B cell (primary cell): ENCODE results near the gene CRTC2. TPM values are rescaled to one million over a fixed set of nuclear protein-coding genes. Genes with fewer than 3 reads are reported as not detected.

Source experiments
- ATAC-seq: fragments of 200-7000 bp; cut with Tn5 transposase; one replicate; pipeline ENCODE4 v1.10.0; 2021; ENCODE audit warnings: low read depth, mild to moderate bottlenecking, moderate number of reproducible peaks, moderate library complexity
- CTCF ChIA-PET: fragments of 350-600 bp; sonication (Branson Sonifier 250); formaldehyde crosslinking; loops from one replicate; lab custom pipeline; 2021; ENCODE audit warnings: antibody characterized with exemption, inconsistent platforms; lab: Charles Lee
- POLR2A ChIA-PET: fragments of 350-600 bp; sonication (Branson Sonifier 250); formaldehyde crosslinking; loops from one replicate; lab custom pipeline; 2021; ENCODE audit warnings: antibody characterized with exemption; lab: Charles Lee
- DNase-seq: peaks from one replicate; pipeline ENCODE4 v3.0.0; 2013
- H2AFZ ChIP-seq: 2 replicates; pipeline ENCODE4 v1.6.1; 2012; ENCODE audit warnings: mild to moderate bottlenecking, low read depth, low read length; ENCODE audit not compliant: insufficient read depth, poor library complexity, severe bottlenecking
- H3K27ac ChIP-seq, 2 donors: 1 replicate in 1 of 2; 2 replicates in 1 of 2; pipeline ENCODE4 v1.5.1; 2012 to 2013; ENCODE audit warnings: low read length in 2 of 2, mild to moderate bottlenecking in 2 of 2, moderate library complexity in 1 of 2
- H3K27me3 ChIP-seq, 4 experiments: fragments of 200-600 bp in 1 of 4; sonication (generic) in 1 of 4; replicated peaks in 1 of 4; 1 replicate in 2 of 4; 2 replicates in 2 of 4; pipeline versions ENCODE4 v1.6.1 to v1.7.0; 2013 to 2016; ENCODE audit warnings: low read length in 3 of 4, mild to moderate bottlenecking in 2 of 4, mixed read lengths in 1 of 4, moderate library complexity in 1 of 4; ENCODE audit not compliant: insufficient read depth in 4 of 4, control insufficient read depth in 3 of 4; ENCODE audit errors: control extremely low read depth in 1 of 4
- H3K36me3 ChIP-seq, 2 experiments: replicated peaks in 1 of 2; 1 replicate in 1 of 2; 2 replicates in 1 of 2; pipeline versions ENCODE4 v1.6.1 to v1.7.1; 2013; ENCODE audit warnings: low read length in 1 of 2; ENCODE audit not compliant: insufficient read depth in 2 of 2, control insufficient read depth in 1 of 2; ENCODE audit errors: control extremely low read depth in 1 of 2, extremely low read depth in 1 of 2
- H3K4me1 ChIP-seq, 2 donors: fragments of 200-600 bp in 1 of 2; sonication (generic) in 1 of 2; 1 replicate in 1 of 2; 2 replicates in 1 of 2; pipeline versions ENCODE4 v1.5.1 to v1.6.1; 2013 to 2017; ENCODE audit warnings: low read length in 2 of 2; ENCODE audit not compliant: control insufficient read depth in 2 of 2, insufficient read depth in 2 of 2
- H3K4me2 ChIP-seq: replicated peaks from 2 replicates; pipeline ENCODE3; 2012; ENCODE audit warnings: mild to moderate bottlenecking, low read depth, low read length; ENCODE audit not compliant: poor library complexity, severe bottlenecking
- H3K4me3 ChIP-seq, 5 experiments: fragments of 200-600 bp in 1 of 5; sonication (generic) in 1 of 5; 1 replicate in 3 of 5; 2 replicates in 2 of 5; pipeline versions ENCODE4 v1.5.1 to v1.7.0; 2011 to 2016; ENCODE audit warnings: low read length in 4 of 5, mild to moderate bottlenecking in 4 of 5, low read depth in 2 of 5, control low read depth in 1 of 5, moderate library complexity in 1 of 5; ENCODE audit not compliant: insufficient read depth in 1 of 5; ENCODE audit errors: control extremely low read depth in 1 of 5, extremely low read depth in 1 of 5
- H3K79me2 ChIP-seq: fragments of 200-600 bp; sonication (generic); one replicate; pipeline ENCODE4 v1.6.0; 2016; ENCODE audit warnings: low read length; ENCODE audit not compliant: control insufficient read depth, insufficient read depth
- H3K9ac ChIP-seq: fragments of 200-600 bp; sonication (generic); 2 replicates; pipeline ENCODE4 v1.6.1; 2017; ENCODE audit warnings: mild to moderate bottlenecking, low read length, moderate library complexity
- H3K9me3 ChIP-seq, 3 donors: one replicate each; pipeline versions ENCODE4 v1.6.1 to v1.7.1; 2013; ENCODE audit warnings: low read length in 2 of 3; ENCODE audit not compliant: control insufficient read depth in 2 of 3, insufficient read depth in 1 of 3; ENCODE audit errors: control extremely low read depth in 1 of 3
- H4K20me1 ChIP-seq: 2 replicates; pipeline ENCODE4 v1.6.0; 2012; ENCODE audit warnings: mild to moderate bottlenecking, low read length; ENCODE audit not compliant: insufficient read depth, control insufficient read depth, poor library complexity, severe bottlenecking
- H3K27ac Mint-ChIP-seq: one replicate; pipeline ENCODE4 v1.8.0; 2021; ENCODE audit warnings: mixed read lengths
- H3K27me3 Mint-ChIP-seq: one replicate; pipeline ENCODE4 v1.8.0; 2021; ENCODE audit warnings: mixed read lengths
- H3K4me1 Mint-ChIP-seq: one replicate; pipeline ENCODE4 v1.8.0; 2021; ENCODE audit warnings: mixed read lengths
- H3K4me3 Mint-ChIP-seq: one replicate; pipeline ENCODE4 v1.8.0; 2021; ENCODE audit warnings: mixed read lengths
- H3K9me3 Mint-ChIP-seq: one replicate; pipeline ENCODE4 v1.8.0; 2022; ENCODE audit warnings: mixed read lengths; ENCODE audit not compliant: insufficient read depth
- CTCF ChIP-seq: fragments of 200-600 bp; IDR thresholded peaks from one replicate; pipeline ENCODE4 v1.8.0; 2022; ENCODE audit warnings: antibody characterized with exemption, mild to moderate bottlenecking
- EZH2 ChIP-seq: IDR thresholded peaks from 2 replicates; pipeline ENCODE4 v1.6.1; 2012; ENCODE audit warnings: borderline replicate concordance, low read depth, mild to moderate bottlenecking, moderate library complexity, low read length; ENCODE audit not compliant: insufficient read depth, poor library complexity, severe bottlenecking
- WGBS: methylation state at CpG from one replicate; pipeline ENCODE4 v1.1.5; 2013; ENCODE audit warnings: missing lambda C conversion rate; ENCODE audit not compliant: insufficient coverage; 5-methylcytosine and 5-hydroxymethylcytosine counted together
- intact Hi-C: fragments of 100-400 bp; cut with micrococcal nuclease; formaldehyde crosslinking; loops from one replicate; pipeline ENCODE4 v1.10.0; 2022
- polyA plus RNA-seq: library from polyadenylated mRNA; depleted of rRNA; stranded (reverse); fragments of >200 nt; gene quantifications from 2 replicates; pipeline ENCODE4 v1.2.3, GENCODE V29; 2012
- total RNA-seq, 2 donors: library from RNA; stranded (reverse); fragments of 120-200 nt in 1 of 2; gene quantifications; 1 replicate in 1 of 2; 2 replicates in 1 of 2; pipeline versions ENCODE4 v1.2.3 to v1.2.4, GENCODE V29; 2013 to 2022

CRTC2 gene
- total and polyA plus RNA-seq, 2 donors (not counting 1 experiment from before 2014, with no cell fraction given) = 94.6 to 157 TPM

DNA sequence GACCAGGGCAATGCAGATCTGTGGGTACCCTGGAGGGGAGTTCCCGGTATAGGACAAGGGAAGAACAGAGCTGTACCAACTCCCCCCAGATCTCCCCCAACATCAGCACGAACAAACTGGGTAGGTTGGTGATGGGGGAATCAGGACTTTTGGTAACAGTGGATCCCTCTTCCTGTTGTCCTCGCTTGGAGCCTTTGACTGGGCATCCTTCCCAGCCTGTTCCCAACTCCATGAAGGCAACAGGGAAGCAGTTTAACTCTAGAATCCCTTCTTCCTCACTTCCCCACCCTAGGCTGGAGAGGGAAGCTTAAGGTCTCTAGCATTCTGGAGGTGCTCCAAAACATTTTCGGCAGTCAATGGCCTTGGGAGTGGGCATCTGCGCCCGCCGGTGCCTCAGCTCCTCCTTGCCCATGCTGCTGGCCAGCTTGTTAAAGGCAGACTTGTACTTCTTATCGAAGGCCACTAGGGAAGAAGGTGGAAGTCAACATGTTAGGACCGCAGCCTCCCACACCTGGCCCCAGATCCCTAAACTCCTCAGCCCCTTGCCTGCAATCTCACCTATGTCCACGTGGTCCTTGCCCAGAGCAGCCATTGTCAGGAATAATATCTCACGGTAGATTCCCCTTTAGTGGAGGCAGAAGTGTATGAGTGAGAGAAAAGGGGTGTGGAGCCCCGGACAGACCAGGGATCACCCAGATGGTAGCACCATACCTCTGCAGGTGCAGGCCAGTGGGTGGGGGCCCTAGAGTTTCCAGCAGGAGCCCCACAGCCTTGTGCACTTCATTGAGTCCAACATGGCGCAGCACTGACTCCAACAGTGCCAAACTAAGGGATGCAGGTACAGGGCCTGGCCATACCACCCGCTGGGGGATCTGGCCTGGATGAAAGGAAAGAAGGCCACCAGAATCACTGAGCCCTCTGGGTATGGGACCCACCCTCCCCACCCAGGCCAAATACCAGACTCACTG lies 28.1 kb downstream of the CRTC2 start:
- peaks cover 5% of the 10 kb centered on the region for H3K79me2 ChIP-seq
- no peak overlapping the region for H2AFZ ChIP-seq
- no peaks in the 10 kb centered on the region for H3K27me3 Mint-ChIP-seq
- TF ChIP-seq CTCF (no peak), EZH2 (no peak)
- H3K4me2 ChIP-seq = no peak overlapping the region
- POLR2A ChIA-PET = no interaction called here
- H3K9me3 ChIP-seq = no peaks in the 10 kb centered on the region
- no peak overlapping the region for H3K9ac ChIP-seq
- H3K27ac Mint-ChIP-seq = no peak overlapping the region
- ATAC-seq (no peak), DNase-seq (no peak)
- H3K27me3 ChIP-seq = no peaks in the 10 kb centered on the region
- peaks cover 0 to 55% of the 10 kb centered on the region in 2 experiments for H3K36me3 ChIP-seq
- 97% methylated on average over 7 of the region's 14 CpGs for WGBS
- intact Hi-C loops = no loop called here
- no peaks in the 10 kb centered on the region for H3K9me3 Mint-ChIP-seq
- peaks cover 6 to 10% of the 10 kb centered on the region in 2 donors for H3K4me1 ChIP-seq
- no peak overlapping the region for H3K4me3 Mint-ChIP-seq
- peaks cover 2% of the 10 kb centered on the region for H3K4me1 Mint-ChIP-seq
- H3K4me3 ChIP-seq = no peak overlapping the region
- CTCF ChIA-PET = interaction anchor here (1.1 to 1.3 kb wide), 2 partner anchors 14 to 133 kb away, joined by 3 to 5 read pairs; no protein-coding TSS in a partner anchor
- H4K20me1 ChIP-seq = peaks cover 24% of the 10 kb centered on the region
- no peak overlapping the region for H3K27ac ChIP-seq

DNA sequence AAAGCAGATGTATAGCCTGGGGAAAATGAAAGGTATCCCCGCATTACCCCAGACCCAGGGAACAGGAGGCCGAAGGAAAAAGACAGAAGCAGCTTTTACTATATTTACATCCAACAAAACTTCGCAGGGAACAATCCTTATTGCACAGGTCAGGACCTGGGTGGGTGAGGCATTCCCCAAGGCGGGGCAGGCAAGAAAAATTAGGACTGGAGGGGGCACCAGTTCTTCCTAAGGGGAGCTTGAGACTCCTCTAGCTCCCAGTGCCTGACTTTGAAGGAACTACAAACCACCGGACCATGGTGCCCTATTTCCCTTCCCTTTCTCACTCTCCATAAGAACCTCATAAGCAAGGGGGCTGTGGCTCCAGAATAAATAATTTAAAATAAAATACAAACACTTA lies 29.0 kb downstream of the CRTC2 start:
- WGBS = 100% methylated on average over 3 of the region's 5 CpGs
- Histone ChIP-seq H3K36me3 (peaks cover 0 to 47% of the 10 kb centered on the region in 2 experiments), H3K4me2 (no peak overlapping the region), H3K4me1 (peaks cover 6 to 10% of the 10 kb centered on the region in 2 donors), H3K27me3 (no peaks in the 10 kb centered on the region), H3K9ac (no peak overlapping the region), H3K27ac (no peak overlapping the region), H4K20me1 (peaks cover 16% of the 10 kb centered on the region), H3K4me3 (no peak overlapping the region), H3K9me3 (no peaks in the 10 kb centered on the region), H2AFZ (no peak overlapping the region), H3K79me2 (peaks cover 4% of the 10 kb centered on the region)
- TF ChIP-seq EZH2 (no peak), CTCF (no peak)
- H3K4me1 Mint-ChIP-seq = peaks cover 2% of the 10 kb centered on the region
- DNase-seq (no peak), ATAC-seq (no peak)
- intact Hi-C loops = no loop called here
- CTCF ChIA-PET = interaction anchor here (1.1 to 1.3 kb wide), 2 partner anchors 15 to 133 kb away, joined by 3 to 5 read pairs; no protein-coding TSS in a partner anchor
- H3K9me3 Mint-ChIP-seq = no peaks in the 10 kb centered on the region
- no peak overlapping the region for H3K27ac Mint-ChIP-seq
- POLR2A ChIA-PET = interaction anchor here (0.6 kb wide), 1 partner anchor 16 kb away, joined by 7 read pairs; no protein-coding TSS in a partner anchor
- no peak overlapping the region for H3K4me3 Mint-ChIP-seq
- no peaks in the 10 kb centered on the region for H3K27me3 Mint-ChIP-seq
